HTERT RPE-1 (cell line): ENCODE results near the gene TCF7L2.

Source experiments
- in situ Hi-C: fragments of 300-500 bp; cut with MboI; formaldehyde crosslinking; loops from 4 replicates; pipeline ENCODE4 v1.14.3; 2020; ENCODE audit warnings: low sequenced_read_pairs

TCF7L2 gene

GRCh38 chr10:112963835-112964234, 13.8 kb downstream of the TCF7L2 start:
- in situ Hi-C loops: no loop called here

- in situ Hi-C loops: no loop called here
Measured at GRCh38 chr10:112964482-112964881, 14.4 kb downstream of the TCF7L2 start.

GRCh38 chr10:112966194-112966855, 16.3 kb downstream of the TCF7L2 start:
- in situ Hi-C loops: no loop called here

DNA sequence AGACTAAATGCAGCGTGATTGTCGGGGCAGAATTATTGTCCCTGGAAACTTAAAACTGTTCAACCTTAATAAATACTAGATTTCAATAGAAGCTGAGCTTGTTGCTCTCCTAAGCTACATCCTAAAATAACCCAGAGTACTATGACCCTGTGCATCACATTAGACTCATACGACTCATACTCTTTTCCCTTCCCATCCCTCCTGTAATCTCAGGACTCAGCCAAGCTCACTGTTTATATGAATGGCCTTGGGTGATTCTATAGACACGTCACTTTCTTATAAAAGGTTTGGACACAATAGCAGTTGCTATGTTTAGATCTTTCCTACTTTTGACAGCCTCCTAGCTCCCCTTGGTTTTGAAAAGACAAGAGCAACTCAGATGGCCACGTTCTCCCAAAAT, 17.2 kb downstream of the TCF7L2 start:
- in situ Hi-C loops: no loop called here

DNA sequence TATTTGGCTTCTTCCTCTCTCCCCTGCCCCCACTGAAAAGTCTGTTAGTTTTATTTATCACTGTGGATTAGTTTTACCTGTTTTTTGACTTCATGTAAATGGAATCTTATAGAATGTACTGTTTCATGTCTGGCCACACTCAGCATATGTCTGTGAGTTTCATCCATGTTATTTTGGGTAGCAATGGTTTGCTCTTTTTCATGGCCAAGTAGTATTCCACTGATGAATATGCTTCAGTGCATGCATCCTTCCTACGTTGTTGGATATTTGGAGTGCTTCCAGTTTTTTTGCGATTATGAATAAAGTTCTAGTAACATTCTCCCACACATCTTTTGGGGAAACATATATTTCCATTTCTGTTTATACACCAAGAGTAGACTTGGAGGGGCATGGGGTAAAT, 19.1 kb downstream of the TCF7L2 start:
- in situ Hi-C loops: no loop called here

DNA sequence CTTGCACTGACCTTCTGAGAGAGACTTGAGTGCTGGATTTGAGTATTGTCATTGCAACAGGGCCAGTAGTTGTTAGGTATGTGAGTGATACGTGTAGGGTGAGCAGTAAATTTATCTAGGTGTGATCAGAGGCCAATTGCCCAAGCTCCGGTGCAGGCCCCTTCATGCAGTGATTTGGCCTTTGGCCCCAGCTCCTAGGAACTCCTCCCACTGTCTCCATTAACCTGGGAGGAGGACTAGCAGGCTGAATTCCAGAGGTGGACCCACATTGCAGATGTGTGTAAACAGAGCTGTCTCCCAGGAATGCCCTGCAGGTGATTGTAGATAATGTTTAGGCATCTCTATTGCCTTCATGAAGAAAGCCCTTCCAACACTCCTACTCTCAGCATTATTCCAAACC, 19.5 kb downstream of the TCF7L2 start:
- in situ Hi-C loops: no loop called here

GRCh38 chr10:112970021-112970420, 20.0 kb downstream of the TCF7L2 start:
- in situ Hi-C loops: no loop called here

- in situ Hi-C loops: no loop called here
Measured at GRCh38 chr10:112972606-112973005, 22.6 kb downstream of the TCF7L2 start.

DNA sequence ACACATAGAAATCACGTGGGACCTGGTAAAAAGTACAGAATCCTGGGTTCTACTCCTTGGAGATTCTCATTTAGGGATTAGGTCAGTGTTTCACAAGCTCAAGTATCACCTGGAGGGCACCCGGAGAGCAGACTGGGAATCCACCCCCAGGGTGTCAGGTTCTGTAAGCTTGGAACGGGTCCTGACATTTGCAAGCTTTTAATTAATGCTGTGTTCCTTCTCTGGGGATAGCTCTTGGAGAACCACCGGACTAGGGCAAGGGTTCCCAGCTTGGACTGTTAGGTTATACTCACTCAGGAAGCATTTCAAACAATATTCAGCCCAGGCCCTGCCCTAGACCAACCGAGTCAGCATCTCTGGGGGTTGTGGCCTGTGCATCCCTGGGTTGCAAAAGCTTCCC, 23.0 kb downstream of the TCF7L2 start:
- in situ Hi-C loops: no loop called here

DNA sequence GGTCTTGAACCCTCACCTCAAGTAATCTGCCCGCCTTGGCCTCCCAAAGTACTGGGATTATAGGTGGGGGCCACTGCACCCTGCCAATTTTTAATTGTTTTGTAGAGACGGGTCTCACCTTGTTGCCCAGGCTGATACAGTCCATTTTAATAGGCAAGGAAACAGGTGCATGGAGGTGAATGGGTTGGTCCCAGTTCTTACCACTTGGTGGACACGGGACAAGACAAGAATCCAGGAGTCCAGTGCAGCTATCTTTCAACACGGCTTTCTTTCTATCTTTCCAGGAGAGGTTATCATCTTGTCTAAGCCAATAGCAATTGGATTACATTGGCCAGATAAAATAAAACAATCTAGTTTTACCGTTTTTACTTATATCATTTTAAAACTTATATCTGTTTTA, 23.8 kb downstream of the TCF7L2 start:
- in situ Hi-C loops: no loop called here

DNA sequence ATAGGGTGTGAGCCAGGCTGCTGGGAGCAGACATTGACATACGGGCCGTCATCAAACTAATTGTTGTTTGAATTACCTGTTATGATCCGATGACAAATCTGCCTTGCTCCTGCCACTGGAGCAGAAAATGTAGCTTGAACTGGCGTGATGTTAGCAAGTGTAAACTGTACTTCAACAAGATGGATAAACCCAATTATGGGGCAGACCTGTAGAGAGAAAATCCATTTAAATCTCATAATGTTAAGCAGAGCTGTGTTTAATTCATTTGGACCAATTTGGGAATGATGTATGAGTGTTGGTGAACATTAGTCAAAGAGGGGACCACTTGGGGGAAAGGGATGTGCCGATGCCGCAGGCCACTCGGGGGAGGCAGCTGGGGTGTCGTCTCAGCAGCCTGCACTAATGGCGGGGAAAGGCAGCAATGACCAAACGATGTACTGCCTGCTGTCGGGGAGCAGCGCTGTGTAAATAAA, 27.4 kb downstream of the TCF7L2 start:
- in situ Hi-C loops: no loop called here

DNA sequence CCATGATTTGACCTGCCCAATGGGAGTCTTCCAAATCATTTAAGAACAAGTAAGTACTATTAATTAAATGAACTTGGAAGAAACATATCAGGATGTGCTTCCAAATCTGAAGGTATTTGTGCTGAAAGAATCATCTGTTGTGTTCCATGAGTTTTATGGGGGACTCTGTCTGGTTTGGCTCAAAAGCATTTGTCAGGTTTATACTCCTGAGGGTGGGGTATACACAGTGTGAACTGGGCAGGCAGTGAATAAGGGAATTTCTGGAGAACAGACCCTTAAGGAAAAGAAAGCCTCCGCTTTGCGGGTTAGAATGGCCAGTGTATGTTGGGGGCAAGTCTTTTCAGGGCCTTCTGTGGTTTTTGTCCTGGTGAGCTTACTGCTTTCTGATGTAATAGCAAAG, 29.9 kb downstream of the TCF7L2 start:
- in situ Hi-C loops: no loop called here

- in situ Hi-C loops: no loop called here
Measured at GRCh38 chr10:112980937-112981336, 30.9 kb downstream of the TCF7L2 start.

GRCh38 chr10:112981553-112981952, 31.5 kb downstream of the TCF7L2 start:
- in situ Hi-C loops: no loop called here

- in situ Hi-C loops: no loop called here
Measured at GRCh38 chr10:112983444-112984056, 33.5 kb downstream of the TCF7L2 start.

DNA sequence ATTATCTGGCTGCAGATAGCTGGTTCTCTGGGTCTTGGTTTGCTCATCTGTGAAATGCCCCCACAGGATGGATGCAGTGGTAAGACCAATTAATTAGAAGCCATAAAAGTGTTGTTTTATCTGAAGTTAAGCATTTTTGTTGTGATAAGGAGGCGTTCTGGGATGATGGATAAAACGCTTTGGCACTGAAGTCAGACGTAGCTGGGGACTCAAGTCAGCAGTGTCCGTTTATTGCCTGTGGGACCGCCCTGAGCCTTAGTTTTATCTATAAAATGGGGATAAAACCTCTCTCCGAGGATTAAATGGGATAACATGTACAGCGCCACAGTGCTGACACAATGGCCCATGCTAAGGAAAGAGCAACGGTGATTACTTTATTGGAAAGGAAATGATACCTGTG, 34.7 kb downstream of the TCF7L2 start:
- in situ Hi-C loops: no loop called here

GRCh38 chr10:112985690-112986543, 35.9 kb downstream of the TCF7L2 start:
- in situ Hi-C loops: no loop called here

DNA sequence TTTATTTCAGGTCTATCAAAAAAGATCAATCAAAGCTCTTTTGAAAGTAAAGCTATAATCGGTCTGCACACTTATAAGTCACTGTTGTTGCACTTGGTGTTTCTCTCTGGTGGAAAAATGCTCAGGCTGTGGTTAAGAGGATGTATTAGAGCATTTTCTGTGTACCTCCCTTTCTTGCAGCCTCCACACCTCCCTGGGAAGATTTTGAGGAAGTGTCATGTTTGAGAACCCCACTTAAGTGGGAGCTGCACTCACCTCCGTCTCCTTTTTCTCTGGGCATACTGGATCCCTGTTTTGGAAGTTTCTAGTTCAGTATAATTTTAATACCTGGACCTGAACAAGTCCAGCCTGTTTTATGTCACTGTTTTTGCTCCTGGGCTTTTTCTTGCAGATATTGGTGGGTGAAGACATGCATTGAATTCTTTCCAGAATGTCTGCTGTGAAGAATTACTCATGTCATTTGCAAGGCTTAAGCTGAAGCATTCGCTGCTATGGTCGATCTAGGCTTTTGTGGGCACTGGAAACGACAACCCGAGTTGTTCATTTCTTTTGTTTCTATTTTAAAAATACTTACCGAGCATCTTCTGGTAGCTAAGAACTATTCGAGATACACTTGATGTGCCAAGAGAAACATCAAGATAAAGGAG, 36.6 kb downstream of the TCF7L2 start:
- in situ Hi-C loops: no loop called here

DNA sequence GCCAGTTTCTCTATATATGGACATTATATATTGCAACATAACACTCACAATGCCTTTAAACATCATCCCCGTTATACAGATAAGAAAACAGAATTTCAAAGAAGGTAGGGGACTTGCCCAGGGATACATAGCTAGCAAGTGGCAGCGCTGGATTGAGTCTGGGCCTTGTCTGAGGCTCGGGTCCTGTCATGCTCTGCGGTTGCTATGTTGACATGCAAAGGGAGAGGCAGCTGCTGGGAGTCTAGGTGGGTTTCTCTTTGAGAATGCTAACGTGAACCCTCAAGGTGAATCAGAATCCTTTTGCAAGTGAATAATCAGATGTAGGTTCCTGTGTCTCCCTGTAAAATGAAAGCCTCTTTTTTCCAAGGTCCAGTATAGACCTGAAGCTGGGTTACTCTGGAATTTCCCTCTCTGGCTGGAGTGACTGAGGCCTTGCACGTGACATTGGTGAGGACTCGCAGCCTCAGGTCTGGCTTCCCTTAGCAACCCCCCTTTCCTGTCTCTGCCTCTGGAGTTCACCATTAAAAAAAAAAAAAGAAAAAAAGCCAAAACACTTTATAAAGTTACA, 38.9 kb downstream of the TCF7L2 start:
- in situ Hi-C loops: no loop called here

DNA sequence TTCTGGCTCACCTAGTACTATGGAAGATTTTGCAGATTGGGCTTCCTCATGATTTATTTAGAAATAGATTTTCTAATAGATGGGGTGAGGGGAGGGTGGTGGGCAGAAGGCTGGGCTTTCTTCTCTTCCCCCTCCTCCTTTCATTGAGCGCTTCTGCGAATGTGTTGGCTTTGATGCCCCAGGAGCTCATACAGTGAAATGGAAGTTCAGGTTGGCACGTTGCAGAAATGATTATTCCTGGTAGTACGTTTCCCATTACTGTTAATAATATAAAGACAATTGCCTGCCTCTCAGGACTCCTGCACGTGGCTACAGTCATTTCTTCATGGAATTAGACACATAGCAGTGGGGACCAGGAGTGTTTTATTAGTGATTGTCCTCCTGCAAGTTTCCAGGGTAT, 39.8 kb downstream of the TCF7L2 start:
- in situ Hi-C loops: no loop called here

DNA sequence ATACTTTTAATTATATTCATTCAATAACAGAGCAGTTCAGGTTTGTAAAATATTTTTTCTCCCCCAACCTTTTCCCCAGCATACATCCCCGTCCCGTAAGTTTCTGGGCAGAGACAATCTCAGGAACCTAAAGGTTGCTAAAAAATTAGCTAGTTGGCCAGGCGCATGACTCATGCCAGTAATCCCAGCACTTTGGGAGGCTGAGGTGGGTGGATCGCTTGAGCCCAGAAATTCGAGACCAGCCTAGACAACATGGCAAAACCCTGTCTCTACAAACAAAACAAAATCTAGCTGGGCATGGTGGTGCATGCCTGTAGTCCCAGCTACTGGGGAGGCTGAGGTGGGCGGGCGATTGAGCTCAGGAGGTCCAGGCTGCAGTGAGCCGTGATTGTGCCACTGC, 40.2 kb downstream of the TCF7L2 start:
- in situ Hi-C loops: no loop called here
